Endothelial cell of umbilical vein (primary cell): ENCODE measurements around the gene FRMD4A. TPM values are rescaled to one million over a fixed set of nuclear protein-coding genes. Genes with fewer than 3 reads are reported as not detected.

Source experiments
- BruUV-seq: library from RNA; stranded (reverse); fragments of 400-500 nt; replicated peaks from 2 replicates; lab custom pipeline; 2021; lab: Mats Ljungman, UMichigan
- CTCF ChIA-PET: fragments of 300-600, 350-600 bp; sonication (Branson Sonifier 250); formaldehyde crosslinking; loops from one replicate; lab custom pipeline; 2021; ENCODE audit warnings: antibody characterized with exemption, inconsistent platforms; lab: Charles Lee
- POLR2A ChIA-PET: fragments of 300-600, 350-600 bp; sonication (Branson Sonifier 250); formaldehyde crosslinking; loops from one replicate; lab custom pipeline; 2021; ENCODE audit warnings: antibody characterized with exemption, inconsistent platforms; lab: Charles Lee
- DNase-seq: peaks from one replicate; pipeline ENCODE4 v3.0.0-alpha.2; 2011; ENCODE audit warnings: low read depth, low spot score
- FAIRE-seq: peaks from 2 replicates; lab custom pipeline; 2011; peaks lifted over from hg19 to GRCh38; lab: Jason Lieb, UNC
- H2AFZ ChIP-seq: 2 replicates; pipeline ENCODE4 v1.6.0; 2012; ENCODE audit warnings: low read depth, low read length, control low read depth, inconsistent platforms
- H3K27ac ChIP-seq: 2 replicates; pipeline ENCODE4 v1.5.1; 2011; ENCODE audit warnings: low read depth, mild to moderate bottlenecking, control low read depth, low read length, moderate library complexity; ENCODE audit not compliant: insufficient read depth
- H3K27me3 ChIP-seq, 2 experiments: 2 replicates each; pipeline versions ENCODE4 v1.6.0 to v1.6.1; 2011; ENCODE audit warnings: low read length in 2 of 2, mixed read lengths in 1 of 2; ENCODE audit not compliant: control insufficient read depth in 2 of 2, insufficient read depth in 2 of 2
- H3K36me3 ChIP-seq, 2 experiments: 2 replicates in 1 of 2; 3 replicates in 1 of 2; pipeline ENCODE4 v1.5.1; 2011; ENCODE audit warnings: low read length in 2 of 2, mild to moderate bottlenecking in 1 of 2, moderate library complexity in 1 of 2; ENCODE audit not compliant: control insufficient read depth in 2 of 2, insufficient read depth in 2 of 2; ENCODE audit errors: extremely low read depth in 1 of 2
- H3K4me1 ChIP-seq: 3 replicates; pipeline ENCODE4 v1.5.1; 2011; ENCODE audit warnings: mild to moderate bottlenecking, low read length; ENCODE audit not compliant: control insufficient read depth, insufficient read depth; ENCODE audit errors: extremely low read depth
- H3K4me2 ChIP-seq: 2 replicates; pipeline ENCODE4 v1.6.1; 2011; ENCODE audit warnings: low read length, control low read depth, mixed read lengths; ENCODE audit not compliant: insufficient read depth
- H3K4me3 ChIP-seq, 3 experiments: fragments of 200-600 bp in 1 of 3; sonication (generic), shearing (Covaris generic) in 1 of 3; replicated peaks in 1 of 3; 2 replicates each; pipeline ENCODE4 v1.5.1; 2011 to 2016; ENCODE audit warnings: control low read depth in 3 of 3, low read length in 3 of 3, mild to moderate bottlenecking in 2 of 3, inconsistent platforms in 1 of 3, low read depth in 1 of 3, moderate library complexity in 1 of 3; ENCODE audit not compliant: insufficient read depth in 1 of 3
- H3K79me2 ChIP-seq: 2 replicates; pipeline ENCODE4 v1.6.0; 2012; ENCODE audit warnings: low read length, inconsistent platforms; ENCODE audit not compliant: control insufficient read depth, insufficient read depth
- H3K9ac ChIP-seq: replicated peaks from 2 replicates; pipeline ENCODE3; 2011; ENCODE audit warnings: low read length, control low read depth; ENCODE audit not compliant: insufficient read depth; ENCODE audit errors: extremely low read depth
- H3K9me1 ChIP-seq: replicated peaks from 3 replicates; pipeline ENCODE4 v1.6.0; 2011; ENCODE audit warnings: mild to moderate bottlenecking, low read length; ENCODE audit not compliant: control insufficient read depth, insufficient read depth; ENCODE audit errors: extremely low read depth
- H3K9me3 ChIP-seq: replicated peaks from 2 replicates; pipeline ENCODE4 v1.5.1; 2012; ENCODE audit warnings: low read length, inconsistent platforms; ENCODE audit not compliant: control insufficient read depth, insufficient read depth
- H4K20me1 ChIP-seq: replicated peaks from 2 replicates; pipeline ENCODE3; 2011; ENCODE audit warnings: mild to moderate bottlenecking, low read length; ENCODE audit not compliant: control insufficient read depth, insufficient read depth; ENCODE audit errors: extremely low read depth
- EZH2 ChIP-seq: IDR thresholded peaks from 2 replicates; pipeline ENCODE4 v1.6.1; 2012; ENCODE audit warnings: borderline replicate concordance, low read depth, mild to moderate bottlenecking, moderate library complexity, low read length, inconsistent platforms; ENCODE audit not compliant: severe bottlenecking
- FOS ChIP-seq: IDR thresholded peaks from 2 replicates; pipeline ENCODE4 v1.6.1; 2011; ENCODE audit warnings: mild to moderate bottlenecking, low read length, moderate library complexity, borderline replicate concordance; ENCODE audit not compliant: insufficient read depth
- GATA2 ChIP-seq: IDR thresholded peaks from 2 replicates; pipeline ENCODE4 v1.7.0; 2011; ENCODE audit warnings: low read depth, mild to moderate bottlenecking, moderate library complexity, mixed read lengths, low read length; ENCODE audit not compliant: insufficient read length, insufficient read depth
- JUN ChIP-seq: IDR thresholded peaks from 2 replicates; pipeline ENCODE4 v1.6.1; 2011; ENCODE audit warnings: borderline replicate concordance, low read depth; ENCODE audit not compliant: insufficient read length, insufficient read depth
- MAX ChIP-seq: IDR thresholded peaks from 2 replicates; pipeline ENCODE4 v1.6.1; 2011; ENCODE audit not compliant: insufficient read depth, insufficient read length
- POLR2AphosphoS5 ChIP-seq: IDR thresholded peaks from 2 replicates; pipeline ENCODE4 v1.6.1; 2012; ENCODE audit warnings: low read depth, mild to moderate bottlenecking, control low read depth, low read length, moderate library complexity; ENCODE audit not compliant: insufficient read depth
- dilution Hi-C: fragments of 300-500 bp; cut with MboI; formaldehyde crosslinking; loops from one replicate; pipeline ENCODE4 v1.15.0; 2019; ENCODE audit warnings: low sequenced_read_pairs; ENCODE audit not compliant: extremely low pct_ligation_motif_present
- intact Hi-C: fragments of 100-400 bp; cut with micrococcal nuclease; formaldehyde crosslinking; loops from one replicate; pipeline ENCODE4 v1.10.0; 2022
- polyA plus RNA-seq, 4 experiments: library from polyadenylated mRNA; depleted of rRNA in 3 of 4; stranded (reverse) in 3 of 4; unstranded in 1 of 4; fragments of >200 nt; gene quantifications; 2 replicates each; pipeline versions ENCODE4 v1.2.1 to v1.2.3, GENCODE V29; 2011 to 2012; ENCODE audit warnings: missing spikeins in 1 of 4
- total RNA-seq: library from RNA; stranded (reverse); gene quantifications from 2 replicates; pipeline ENCODE4 v1.2.3, GENCODE V29; 2021

Gene FRMD4A
- total and polyA plus RNA-seq, 2 donors (not counting 3 experiments of a cell fraction or from before 2014, with no cell fraction given): 123 to 148 TPM

DNA sequence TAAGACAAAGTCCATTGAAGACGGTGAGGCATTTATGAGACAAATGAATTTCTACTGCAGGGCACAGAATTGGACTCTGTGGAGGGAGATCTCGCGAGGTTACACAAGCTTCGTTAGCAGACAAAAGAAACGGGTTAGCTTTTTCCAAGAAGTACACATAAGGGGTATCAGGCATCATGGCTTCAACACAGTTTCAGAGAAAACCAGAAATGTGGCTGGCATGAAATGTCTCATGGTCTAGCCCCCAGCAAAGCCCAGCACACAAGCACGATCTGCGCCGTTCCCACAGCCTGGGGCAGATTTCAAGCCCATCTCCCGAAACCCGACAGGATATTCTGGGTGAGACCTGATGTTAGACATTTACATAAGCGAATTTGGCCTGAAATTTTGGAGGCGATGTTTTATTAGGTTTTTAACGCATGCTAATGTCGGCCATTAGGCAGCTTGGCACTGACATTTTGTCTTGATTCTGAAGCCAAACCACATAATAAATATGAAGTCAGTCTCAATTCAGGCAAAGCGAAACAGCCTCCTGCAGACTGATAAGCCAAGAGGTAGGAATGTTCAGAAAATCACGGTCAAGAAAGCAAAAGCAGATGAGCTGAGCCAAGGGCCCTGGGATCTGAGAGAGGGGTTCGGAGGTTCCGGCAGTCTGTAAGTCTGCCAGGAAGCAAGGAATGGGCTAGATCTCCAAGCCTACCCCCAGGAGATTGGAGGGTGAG lies 503.5 kb downstream of the FRMD4A start:
- intact Hi-C loops (no loop called here), dilution Hi-C loops (no loop called here)
- ChIA-PET POLR2A (no interaction called here), CTCF (no interaction called here)
- FAIRE-seq: no peak
- peaks cover 3% of the 10 kb centered on the region for H4K20me1 ChIP-seq
- no TSS peak for BruUV-seq
- H3K4me3 ChIP-seq: no peak overlapping the region
- H3K9ac ChIP-seq: no peak overlapping the region
- no peaks in the 10 kb centered on the region for H3K9me1 ChIP-seq
- no peak overlapping the region for H3K27ac ChIP-seq
- DNase-seq: no peak
- peaks cover 0 to 2% of the 10 kb centered on the region in 2 experiments for H3K36me3 ChIP-seq
- H3K9me3 ChIP-seq: no peaks in the 10 kb centered on the region
- H3K27me3 ChIP-seq: no peaks in the 10 kb centered on the region
- TF ChIP-seq FOS (no peak), GATA2 (no peak)
- no peak overlapping the region for H3K4me2 ChIP-seq
- no peak overlapping the region for H2AFZ ChIP-seq
- H3K79me2 ChIP-seq: peaks cover 98% of the 10 kb centered on the region
- H3K4me1 ChIP-seq: peaks cover 14% of the 10 kb centered on the region

DNA sequence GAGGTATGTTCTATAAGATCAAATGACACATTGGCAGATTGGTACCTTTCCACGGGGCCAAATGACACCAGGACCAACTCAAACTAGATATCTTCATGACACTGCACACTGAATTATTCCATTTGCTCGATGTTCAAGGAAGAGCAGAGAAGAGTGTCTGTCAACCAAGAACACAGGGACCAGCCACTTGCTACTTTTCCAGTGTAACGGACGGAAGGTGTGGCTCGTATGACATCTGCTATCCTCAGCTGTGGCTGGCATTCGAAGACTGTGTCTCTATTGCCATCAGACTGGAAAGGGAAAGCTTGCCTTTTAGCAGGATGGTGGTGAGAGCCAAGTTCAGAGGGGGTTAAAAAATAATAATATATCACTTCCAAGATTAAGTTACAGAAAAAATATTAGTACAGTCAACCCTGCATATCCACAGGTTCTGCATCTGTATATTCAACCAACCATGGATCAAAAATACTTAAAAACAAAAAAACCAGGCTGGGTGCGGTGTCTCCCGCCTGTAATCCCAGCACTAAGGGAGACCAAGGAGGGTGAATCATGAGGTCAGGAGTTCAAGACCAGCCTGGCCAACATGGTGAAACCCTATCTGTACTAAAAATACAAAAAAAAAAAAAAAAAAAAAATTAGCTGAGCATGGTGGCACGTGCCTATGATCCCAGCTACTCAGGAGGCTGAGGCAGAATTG lies 506.9 kb downstream of the FRMD4A start:
- H4K20me1 ChIP-seq: peaks cover 3% of the 10 kb centered on the region
- no peak overlapping the region for H3K9ac ChIP-seq
- no peaks in the 10 kb centered on the region for H3K27me3 ChIP-seq
- H3K79me2 ChIP-seq: peaks cover 98% of the 10 kb centered on the region
- no peak overlapping the region for H3K4me2 ChIP-seq
- CTCF ChIA-PET: interaction anchor here (1.5 kb wide), 1 partner anchor 58 kb away, joined by 3 read pairs; no protein-coding TSS in a partner anchor
- H3K9me3 ChIP-seq: no peaks in the 10 kb centered on the region
- peaks cover 0 to 2% of the 10 kb centered on the region in 2 experiments for H3K36me3 ChIP-seq
- POLR2A ChIA-PET: no interaction called here
- dilution Hi-C loops: no loop called here
- H2AFZ ChIP-seq: no peak overlapping the region
- TF ChIP-seq JUN (no peak), MAX (no peak), GATA2 (no peak), POLR2AphosphoS5 (no peak), FOS (no peak), EZH2 (no peak)
- DNase-seq: no peak
- H3K4me1 ChIP-seq: peaks cover 14% of the 10 kb centered on the region
- no peaks in the 10 kb centered on the region for H3K9me1 ChIP-seq
- no peak overlapping the region for H3K4me3 ChIP-seq
- intact Hi-C loops: no loop called here
- FAIRE-seq: no peak
- BruUV-seq: no TSS peak
- H3K27ac ChIP-seq: no peak overlapping the region
